ENCODE data around the gene ORM2.

The ORM2 gene

GRCh38 chr9:114348261-114348905, 18.7 kb downstream of the ORM2 start:
- no peak for DNase-seq (ENCODE audit: low read depth in 1 of 2, low spot score in 1 of 2)

GRCh38 chr9:114348906-114349482, 19.3 kb downstream of the ORM2 start:
- DNase-seq (ENCODE audit: low read depth in 1 of 2, low spot score in 1 of 2), result peak; percentile 70 to 87

GRCh38 chr9:114349713-114350480, 20.2 kb downstream of the ORM2 start:
- DNase-seq (ENCODE audit: low read depth in 1 of 2, low spot score in 1 of 2), result no peak

GRCh38 chr9:114350636-114351401, 21.1 kb downstream of the ORM2 start:
- no peak for DNase-seq (ENCODE audit: low read depth in 1 of 2, low spot score in 1 of 2)

GRCh38 chr9:114351932-114352331, 22.3 kb downstream of the ORM2 start:
- no peak for DNase-seq (ENCODE audit: low read depth in 1 of 2, low spot score in 1 of 2)

GRCh38 chr9:114355821-114356220, 26.2 kb downstream of the ORM2 start:
- no peak for DNase-seq (ENCODE audit: low read depth in 1 of 2, low spot score in 1 of 2)

- DNase-seq (ENCODE audit: low read depth in 1 of 2, low spot score in 1 of 2), result no peak
These were observed 27.1 kb downstream of the ORM2 start for GRCh38 chr9:114356792-114357191.

- no peak for DNase-seq (ENCODE audit: low read depth in 1 of 2, low spot score in 1 of 2)
These were observed 27.7 kb downstream of the ORM2 start for GRCh38 chr9:114357360-114357759.

- DNase-seq (ENCODE audit: low read depth in 1 of 2, low spot score in 1 of 2), result no peak
These were observed 28.3 kb downstream of the ORM2 start for GRCh38 chr9:114357911-114358328.

GRCh38 chr9:114359801-114360200, 30.1 kb downstream of the ORM2 start:
- DNase-seq (ENCODE audit: low read depth in 1 of 2, low spot score in 1 of 2), result no peak

GRCh38 chr9:114361542-114361941, 31.9 kb downstream of the ORM2 start:
- no peak for DNase-seq (ENCODE audit: low read depth in 1 of 2, low spot score in 1 of 2)

- DNase-seq (ENCODE audit: low read depth in 1 of 2, low spot score in 1 of 2), result no peak
These were observed 32.7 kb downstream of the ORM2 start for GRCh38 chr9:114362394-114362793.

GRCh38 chr9:114363424-114363823, 33.8 kb downstream of the ORM2 start:
- DNase-seq (ENCODE audit: low read depth in 1 of 2, low spot score in 1 of 2), result no peak

GRCh38 chr9:114364134-114365041, 34.7 kb downstream of the ORM2 start:
- no peak for DNase-seq (ENCODE audit: low read depth in 1 of 2, low spot score in 1 of 2)

- DNase-seq (ENCODE audit: low read depth in 1 of 2, low spot score in 1 of 2), result no peak
These were observed 35.5 kb downstream of the ORM2 start for GRCh38 chr9:114365194-114365593.

GRCh38 chr9:114366334-114367128, 36.9 kb downstream of the ORM2 start:
- no peak for DNase-seq (ENCODE audit: low read depth in 1 of 2, low spot score in 1 of 2)

- DNase-seq (ENCODE audit: low read depth in 1 of 2, low spot score in 1 of 2), result no peak
These were observed 37.7 kb downstream of the ORM2 start for GRCh38 chr9:114367366-114367765.

- DNase-seq (ENCODE audit: low read depth in 1 of 2, low spot score in 1 of 2), result no peak
These were observed 38.3 kb downstream of the ORM2 start for GRCh38 chr9:114367772-114368569.
